Type B pancreatic cell (in vitro differentiated cells): ENCODE results near the gene TAF1. TPM values are rescaled to one million over a fixed set of nuclear protein-coding genes. Genes with fewer than 3 reads are reported as not detected.
"Not testable (repeated sequence)": the region's sequence is repeated elsewhere in the genome, so short reads cannot be mapped to it uniquely, and the experiment has no call there.

Source experiments
- DNase-seq: peaks from one replicate; pipeline ENCODE4 v3.0.0; 2021; ENCODE audit warnings: mixed read lengths; ENCODE audit not compliant: unreplicated experiment; ENCODE audit errors: extremely low spot score
- H3K27ac Mint-ChIP-seq: 2 replicates; pipeline ENCODE4 v1.8.0; 2021; ENCODE audit warnings: mild to moderate bottlenecking, mixed read lengths
- H3K27me3 Mint-ChIP-seq: 2 replicates; pipeline ENCODE4 v1.8.0; 2021; ENCODE audit warnings: mixed read lengths
- H3K36me3 Mint-ChIP-seq: 2 replicates; pipeline ENCODE4 v1.8.0; 2021; ENCODE audit warnings: mixed read lengths
- H3K4me1 Mint-ChIP-seq: one replicate; pipeline ENCODE4 v1.8.0; 2021; ENCODE audit warnings: mixed read lengths; ENCODE audit not compliant: unreplicated experiment
- H3K4me3 Mint-ChIP-seq: 2 replicates; pipeline ENCODE4 v1.8.0; 2021; ENCODE audit warnings: mild to moderate bottlenecking, mixed read lengths
- H3K9me3 Mint-ChIP-seq: 2 replicates; pipeline ENCODE4 v1.8.0; 2021; ENCODE audit warnings: mixed read lengths
- CTCF ChIP-seq: fragments of 200-600 bp; sonication (generic); conservative IDR thresholded peaks from 2 replicates; pipeline ENCODE4 v1.5.0; 2021; ENCODE audit warnings: antibody characterized with exemption, mild to moderate bottlenecking
- total RNA-seq: library from RNA; stranded (reverse); gene quantifications from 2 replicates; pipeline ENCODE4 v1.2.1, GENCODE V29; 2021; ENCODE audit warnings: low replicate concordance

TAF1 gene
- total RNA-seq, 1 donor from 2014 or later = 34.8 TPM

- H3K9me3 Mint-ChIP-seq = no peaks in the 10 kb centered on the region
- TF ChIP-seq CTCF = no peak
- DNase-seq = no peak
- H3K4me1 Mint-ChIP-seq = no peaks in the 10 kb centered on the region
- H3K4me3 Mint-ChIP-seq = no peak overlapping the region
- H3K27me3 Mint-ChIP-seq = no peaks in the 10 kb centered on the region
- H3K36me3 Mint-ChIP-seq = peaks cover 11% of the 10 kb centered on the region
- H3K27ac Mint-ChIP-seq = no peak overlapping the region
Observed at GRCh38 chrX:71378732-71379131, 12.6 kb downstream of the TAF1 start.

GRCh38 chrX:71391725-71392124 lies 25.6 kb downstream of the TAF1 start:
- not testable (repeated sequence) for H3K4me1 Mint-ChIP-seq, DNase-seq, H3K4me3 Mint-ChIP-seq, H3K27ac Mint-ChIP-seq, H3K27me3 Mint-ChIP-seq, H3K9me3 Mint-ChIP-seq
- H3K36me3 Mint-ChIP-seq = peaks cover 20% of the 10 kb centered on the region

GRCh38 chrX:71393919-71394318 lies 27.8 kb downstream of the TAF1 start:
- TF ChIP-seq CTCF = no peak
- no peaks in the 10 kb centered on the region for H3K9me3 Mint-ChIP-seq
- H3K36me3 Mint-ChIP-seq = peaks cover 13% of the 10 kb centered on the region
- no peaks in the 10 kb centered on the region for H3K4me1 Mint-ChIP-seq
- H3K4me3 Mint-ChIP-seq = no peak overlapping the region
- no peaks in the 10 kb centered on the region for H3K27me3 Mint-ChIP-seq
- H3K27ac Mint-ChIP-seq = no peak overlapping the region
- no peak for DNase-seq

GRCh38 chrX:71396576-71396975 lies 30.4 kb downstream of the TAF1 start:
- H3K27me3 Mint-ChIP-seq = no peaks in the 10 kb centered on the region
- DNase-seq = no peak
- no peaks in the 10 kb centered on the region for H3K9me3 Mint-ChIP-seq
- no peak overlapping the region for H3K27ac Mint-ChIP-seq
- TF ChIP-seq CTCF = no peak
- peaks cover 9% of the 10 kb centered on the region for H3K36me3 Mint-ChIP-seq
- H3K4me1 Mint-ChIP-seq = no peaks in the 10 kb centered on the region
- H3K4me3 Mint-ChIP-seq = no peak overlapping the region

- Mint-ChIP-seq H3K4me3 (no peak overlapping the region), H3K4me1 (no peaks in the 10 kb centered on the region), H3K27me3 (no peaks in the 10 kb centered on the region), H3K9me3 (no peaks in the 10 kb centered on the region), H3K27ac (no peak overlapping the region), H3K36me3 (peaks cover 6% of the 10 kb centered on the region)
- TF ChIP-seq CTCF = no peak
- no peak for DNase-seq
Observed at GRCh38 chrX:71400710-71401109, 34.6 kb downstream of the TAF1 start.

- not testable (repeated sequence) for DNase-seq, H3K27ac Mint-ChIP-seq, H3K4me1 Mint-ChIP-seq, H3K4me3 Mint-ChIP-seq, H3K9me3 Mint-ChIP-seq, H3K27me3 Mint-ChIP-seq, H3K36me3 Mint-ChIP-seq
Observed at GRCh38 chrX:71416260-71416659, 50.1 kb downstream of the TAF1 start.

GRCh38 chrX:71420686-71421085 lies 54.5 kb downstream of the TAF1 start:
- DNase-seq = no peak

More at GRCh38 chrX:71420686-71421085, 54.5 kb downstream of the TAF1 start:
- Mint-ChIP-seq H3K27ac (no peak overlapping the region), H3K9me3 (no peaks in the 10 kb centered on the region), H3K4me1 (no peaks in the 10 kb centered on the region), H3K27me3 (no peaks in the 10 kb centered on the region), H3K36me3 (peaks cover 12% of the 10 kb centered on the region), H3K4me3 (no peak overlapping the region)
- TF ChIP-seq CTCF = no peak
